Trophoblast cell (in vitro differentiated cells and primary cell): ENCODE measurements around the gene MST1R.
"Not testable (repeated sequence)": the region's sequence is repeated elsewhere in the genome, so short reads cannot be mapped to it uniquely, and the experiment has no call there.

Experiments
- DNase-seq, 2 donors: peaks; one replicate each; pipeline ENCODE4 v3.0.0-alpha.2; 2016
- H2AFZ ChIP-seq: 2 replicates; pipeline ENCODE4 v1.6.1; 2013; ENCODE audit warnings: low read length, moderate library complexity, mild to moderate bottlenecking; ENCODE audit not compliant: insufficient read depth, poor library complexity
- H2AK5ac ChIP-seq: 2 replicates; pipeline ENCODE4 v1.6.1; 2013; ENCODE audit warnings: mild to moderate bottlenecking, low read length
- H2BK120ac ChIP-seq: 2 replicates; pipeline ENCODE4 v1.6.1; 2013; ENCODE audit warnings: low read length, mild to moderate bottlenecking, moderate library complexity; ENCODE audit not compliant: insufficient read depth, poor library complexity
- H2BK12ac ChIP-seq: 2 replicates; pipeline ENCODE4 v1.6.1; 2013; ENCODE audit warnings: mild to moderate bottlenecking, low read length, moderate library complexity
- H2BK5ac ChIP-seq: 2 replicates; pipeline ENCODE4 v1.6.1; 2013; ENCODE audit warnings: low read length, low read depth, moderate library complexity, mild to moderate bottlenecking; ENCODE audit not compliant: poor library complexity
- H3K14ac ChIP-seq: 2 replicates; pipeline ENCODE4 v1.6.1; 2013; ENCODE audit warnings: mild to moderate bottlenecking, low read length
- H3K18ac ChIP-seq: 2 replicates; pipeline ENCODE4 v1.6.1; 2013; ENCODE audit warnings: mild to moderate bottlenecking, low read length
- H3K23ac ChIP-seq: 2 replicates; pipeline ENCODE4 v1.6.1; 2013; ENCODE audit warnings: low read length
- H3K27ac ChIP-seq: 2 replicates; pipeline ENCODE4 v1.5.1; 2013; ENCODE audit warnings: low read depth, mild to moderate bottlenecking, inconsistent platforms, low read length, moderate library complexity
- H3K27me3 ChIP-seq: 2 replicates; pipeline ENCODE4 v1.6.1; 2013; ENCODE audit warnings: inconsistent platforms, mild to moderate bottlenecking, low read length, moderate library complexity; ENCODE audit not compliant: insufficient read depth
- H3K36me3 ChIP-seq, 2 experiments: 1 replicate in 1 of 2; 2 replicates in 1 of 2; pipeline ENCODE4 v1.6.1; 2013; ENCODE audit warnings: low read length in 2 of 2, mild to moderate bottlenecking in 2 of 2, moderate library complexity in 1 of 2; ENCODE audit not compliant: insufficient read depth in 2 of 2, control insufficient read depth in 1 of 2
- H3K4ac ChIP-seq: 2 replicates; pipeline ENCODE4 v1.6.1; 2013; ENCODE audit warnings: low read depth, mild to moderate bottlenecking, low read length, moderate library complexity
- H3K4me1 ChIP-seq, 2 experiments: 1 replicate in 1 of 2; 2 replicates in 1 of 2; pipeline ENCODE4 v1.6.1; 2013; ENCODE audit warnings: low read length in 2 of 2, mild to moderate bottlenecking in 2 of 2, moderate library complexity in 1 of 2; ENCODE audit not compliant: insufficient read depth in 2 of 2, control insufficient read depth in 1 of 2
- H3K4me2 ChIP-seq: 2 replicates; pipeline ENCODE4 v1.6.1; 2013; ENCODE audit warnings: inconsistent platforms, mild to moderate bottlenecking, low read length, moderate library complexity
- H3K4me3 ChIP-seq: 2 replicates; pipeline ENCODE4 v1.5.1; 2013; ENCODE audit warnings: mild to moderate bottlenecking, low read depth, low read length, inconsistent platforms
- H3K79me1 ChIP-seq: one replicate; pipeline ENCODE4 v1.6.1; 2013; ENCODE audit warnings: low read length
- H3K79me2 ChIP-seq: 2 replicates; pipeline ENCODE4 v1.6.1; 2013; ENCODE audit warnings: low read length, mild to moderate bottlenecking; ENCODE audit not compliant: control insufficient read depth, insufficient read depth, poor library complexity
- H3K9ac ChIP-seq: 2 replicates; pipeline ENCODE4 v1.6.1; 2013; ENCODE audit warnings: mild to moderate bottlenecking, low read length
- H3K9me3 ChIP-seq: 2 replicates; pipeline ENCODE4 v1.6.1; 2013; ENCODE audit warnings: low read depth, mild to moderate bottlenecking, control low read depth, inconsistent platforms, low read length; ENCODE audit not compliant: insufficient read depth
- H4K12ac ChIP-seq: 2 replicates; pipeline ENCODE4 v1.6.1; 2013; ENCODE audit warnings: low read depth, mild to moderate bottlenecking, low read length, moderate library complexity
- H4K8ac ChIP-seq: 2 replicates; pipeline ENCODE4 v1.6.1; 2013; ENCODE audit warnings: low read depth, mild to moderate bottlenecking, low read length, moderate library complexity
- H4K91ac ChIP-seq: one replicate; pipeline ENCODE4 v1.6.1; 2013; ENCODE audit warnings: low read depth, mild to moderate bottlenecking, low read length, moderate library complexity
- WGBS: extraction: QIAGEN DNeasy Blood & Tissue Kit; methylation state at CpG from one replicate; pipeline ENCODE4 v1.1.7; 2013; ENCODE audit warnings: missing lambda C conversion rate; ENCODE audit not compliant: insufficient read length, insufficient coverage; ENCODE audit errors: extremely low coverage; 5-methylcytosine and 5-hydroxymethylcytosine counted together

The MST1R gene

DNA sequence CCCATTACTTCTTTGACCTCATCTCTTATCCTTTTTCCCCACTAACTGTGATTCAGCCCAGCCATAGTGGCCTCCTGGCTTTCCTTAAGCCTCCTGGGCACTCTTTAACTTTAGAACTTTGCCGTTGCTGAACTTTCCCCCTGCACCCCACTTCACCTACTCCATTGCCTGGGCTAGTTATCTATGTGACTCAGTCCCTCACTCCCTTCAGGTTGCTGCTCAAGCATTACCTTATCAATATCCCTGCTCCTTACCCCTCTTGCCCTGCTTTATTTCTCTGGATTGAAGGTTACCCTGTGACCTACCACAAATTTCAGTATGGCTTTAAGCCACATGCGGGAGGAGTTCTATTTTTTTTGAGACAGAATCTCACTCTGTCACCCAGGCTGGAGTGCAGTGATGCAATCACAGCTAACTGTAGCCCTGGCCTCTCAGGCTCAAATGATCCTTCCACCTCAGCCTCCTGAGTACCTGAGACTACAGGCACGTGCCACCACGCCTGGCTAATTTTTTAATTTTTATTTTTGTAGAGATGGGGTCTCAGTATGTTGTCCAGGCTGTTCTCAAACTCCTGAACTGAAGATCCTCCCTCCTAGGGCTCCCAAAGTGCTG is 22.6 kb upstream of the MST1R start:
- Histone ChIP-seq H2BK12ac (no peak overlapping the region), H3K27ac (no peak overlapping the region)
- WGBS, result no CpG with 5 or more reads among the region's 4 CpGs

GRCh38 chr3:49925485-49925884 is 21.8 kb upstream of the MST1R start:
- H3K4me2 ChIP-seq, result no peak overlapping the region
- DNase-seq, result no peak
- no peak overlapping the region for H3K18ac ChIP-seq
- no CpG with 5 or more reads among the region's 2 CpGs for WGBS
- no peak overlapping the region for H3K23ac ChIP-seq
- peaks cover 5% of the 10 kb centered on the region for H3K79me1 ChIP-seq
- H3K36me3 ChIP-seq, result no peaks in the 10 kb centered on the region
- H4K12ac ChIP-seq, result no peak overlapping the region
- no peak overlapping the region for H2AFZ ChIP-seq
- H3K27ac ChIP-seq, result no peak overlapping the region
- H4K8ac ChIP-seq, result no peak overlapping the region
- no peaks in the 10 kb centered on the region for H3K27me3 ChIP-seq
- H2BK5ac ChIP-seq, result no peak overlapping the region
- no peak overlapping the region for H3K9ac ChIP-seq
- H3K79me2 ChIP-seq, result peaks cover 2% of the 10 kb centered on the region
- H3K4me1 ChIP-seq, result peaks cover 12 to 14% of the 10 kb centered on the region in 2 experiments
- no peak overlapping the region for H2AK5ac ChIP-seq
- no peak overlapping the region for H3K4me3 ChIP-seq
- H4K91ac ChIP-seq, result no peak overlapping the region
- no peak overlapping the region for H2BK120ac ChIP-seq
- H2BK12ac ChIP-seq, result no peak overlapping the region
- H3K14ac ChIP-seq, result no peak overlapping the region
- no peak overlapping the region for H3K4ac ChIP-seq
- no peaks in the 10 kb centered on the region for H3K9me3 ChIP-seq

More for the DNA sequence above, 22.6 kb upstream of the MST1R start:
- H3K4ac ChIP-seq, result no peak overlapping the region
- H3K4me3 ChIP-seq, result no peak overlapping the region
- H2AK5ac ChIP-seq, result no peak overlapping the region
- no peak overlapping the region for H2BK120ac ChIP-seq
- no peak overlapping the region for H4K8ac ChIP-seq
- H3K18ac ChIP-seq, result no peak overlapping the region
- H4K12ac ChIP-seq, result no peak overlapping the region
- peaks cover 5% of the 10 kb centered on the region for H3K79me1 ChIP-seq
- no peak overlapping the region for H3K23ac ChIP-seq
- no peak overlapping the region for H3K9ac ChIP-seq
- H3K14ac ChIP-seq, result no peak overlapping the region
- H3K36me3 ChIP-seq, result no peaks in the 10 kb centered on the region
- H3K9me3 ChIP-seq, result no peaks in the 10 kb centered on the region
- peaks cover 2% of the 10 kb centered on the region for H3K79me2 ChIP-seq
- DNase-seq, result no peak
- no peak overlapping the region for H2AFZ ChIP-seq
- H3K4me2 ChIP-seq, result no peak overlapping the region
- peaks cover 12 to 14% of the 10 kb centered on the region in 2 experiments for H3K4me1 ChIP-seq
- no peak overlapping the region for H4K91ac ChIP-seq
- H2BK5ac ChIP-seq, result no peak overlapping the region
- no peaks in the 10 kb centered on the region for H3K27me3 ChIP-seq

GRCh38 chr3:49924683-49925082 is 21.0 kb upstream of the MST1R start:
- Histone ChIP-seq H3K23ac (no peak overlapping the region), H3K4ac (no peak overlapping the region), H2AK5ac (no peak overlapping the region), H3K9ac (no peak overlapping the region), H3K79me1 (peaks cover 2% of the 10 kb centered on the region), H3K14ac (no peak overlapping the region), H2BK120ac (no peak overlapping the region), H4K12ac (no peak overlapping the region), H4K91ac (no peak overlapping the region), H2AFZ (no peak overlapping the region), H3K27me3 (no peaks in the 10 kb centered on the region), H3K9me3 (no peaks in the 10 kb centered on the region), H3K4me3 (no peak overlapping the region), H3K27ac (no peak overlapping the region), H3K4me1 (peaks cover 10% of the 10 kb centered on the region in 2 experiments), H3K79me2 (no peaks in the 10 kb centered on the region), H4K8ac (no peak overlapping the region), H2BK5ac (no peak overlapping the region), H3K4me2 (no peak overlapping the region), H3K18ac (no peak overlapping the region), H2BK12ac (no peak overlapping the region), H3K36me3 (no peaks in the 10 kb centered on the region)
- WGBS, result no CpG with 5 or more reads among the region's 2 CpGs
- no peak for DNase-seq

GRCh38 chr3:49917806-49918590 is 14.3 kb upstream of the MST1R start:
- not testable (repeated sequence) for H3K4me3 ChIP-seq, H3K4me1 ChIP-seq, H2AFZ ChIP-seq, H3K79me1 ChIP-seq, H3K14ac ChIP-seq, H3K27me3 ChIP-seq, H4K12ac ChIP-seq, H3K4ac ChIP-seq, H2BK5ac ChIP-seq, H3K9me3 ChIP-seq, H3K27ac ChIP-seq, H2BK120ac ChIP-seq, H3K36me3 ChIP-seq, DNase-seq, H4K91ac ChIP-seq, H4K8ac ChIP-seq, H3K18ac ChIP-seq, H2AK5ac ChIP-seq, H2BK12ac ChIP-seq, H3K79me2 ChIP-seq, H3K4me2 ChIP-seq, H3K23ac ChIP-seq, H3K9ac ChIP-seq
- no CpG with 5 or more reads among the region's 19 CpGs for WGBS
